K562 (cell line): Measurements from ENCODE around the gene VPS11. TPM values are rescaled to one million over a fixed set of nuclear protein-coding genes. Genes with fewer than 3 reads are reported as not detected.

Experiments
- ATF1 ChIP-seq, 2 experiments: fragments of 450-650 bp in 1 of 2; IDR thresholded peaks; 2 replicates each; pipeline ENCODE4 v1.6.1; 2016; ENCODE audit warnings: missing compliant biosample characterization in 1 of 2, missing genetic modification characterization in 1 of 2
- BDP1 ChIP-seq: IDR thresholded peaks from 3 replicates; pipeline ENCODE4 v1.6.1; 2011; ENCODE audit not compliant: insufficient read length, insufficient read depth
- CTBP1 ChIP-seq: fragments of 450-650 bp; IDR thresholded peaks from 2 replicates; pipeline ENCODE4 v1.6.1; 2016; ENCODE audit warnings: borderline replicate concordance
- ETV6 ChIP-seq, 3 experiments: fragments of 150-350 bp in 1 of 3; sonication (generic) in 1 of 3; formaldehyde crosslinking in 1 of 3; IDR thresholded peaks; 2 replicates each; pipeline versions ENCODE4 v1.6.1 to v1.8.0; 2014 to 2022; ENCODE audit warnings: borderline replicate concordance in 2 of 3, low read depth in 2 of 3, antibody characterized with exemption in 1 of 3, low read length in 1 of 3, mild to moderate bottlenecking in 1 of 3, missing genetic modification reagents in 1 of 3
- GTF3C2 ChIP-seq: IDR thresholded peaks from 3 replicates; pipeline ENCODE4 v1.6.1; 2011; ENCODE audit warnings: borderline replicate concordance, mild to moderate bottlenecking, moderate library complexity; ENCODE audit not compliant: insufficient read length; ENCODE audit errors: extremely low read depth
- PHF20 ChIP-seq: fragments of 450-650 bp; IDR thresholded peaks from 2 replicates; pipeline ENCODE4 v1.6.1; 2018; ENCODE audit not compliant: partially characterized antibody
- POLR2A ChIP-seq: fragments of 450-650 bp; conservative IDR thresholded peaks from 2 replicates; pipeline ENCODE4 v1.6.1; 2016
- PTRF ChIP-seq: fragments of 450-650 bp; IDR thresholded peaks from 2 replicates; pipeline ENCODE4 v1.6.1; 2016; ENCODE audit warnings: mild to moderate bottlenecking, missing genetic modification characterization, missing compliant biosample characterization
- SOX6 ChIP-seq: fragments of 450-650 bp; IDR thresholded peaks from 2 replicates; pipeline ENCODE4 v1.6.1; 2014; ENCODE audit warnings: mild to moderate bottlenecking
- ZBTB34 ChIP-seq: fragments of 250-450 bp; sonication (Bioruptor Pico); IDR thresholded peaks from 2 replicates; pipeline ENCODE4 v1.8.0; 2021; ENCODE audit warnings: mild to moderate bottlenecking, moderate library complexity
- ZC3H11A ChIP-seq: IDR thresholded peaks from 2 replicates; pipeline ENCODE4 v1.6.1; 2012; ENCODE audit warnings: low read depth, low read length, improper control_type of control experiment
- ZMIZ1 ChIP-seq, 2 experiments: fragments of 150-350 bp in 1 of 2; IDR thresholded peaks; 2 replicates each; pipeline ENCODE4 v1.6.1; 2012 to 2016; ENCODE audit warnings: low read depth in 2 of 2, low read length in 2 of 2, mild to moderate bottlenecking in 1 of 2, moderate library complexity in 1 of 2
- ZNF347 ChIP-seq: fragments of 450-650 bp; formaldehyde crosslinking; IDR thresholded peaks from 2 replicates; pipeline ENCODE4 v1.4.0; 2020; ENCODE audit warnings: low read depth, mild to moderate bottlenecking, moderate library complexity
- ZNF444 ChIP-seq: fragments of 250-450 bp; sonication (Bioruptor Pico); IDR thresholded peaks from 2 replicates; pipeline ENCODE4 v1.4.0; 2020; ENCODE audit warnings: mild to moderate bottlenecking, moderate library complexity
- polyA plus RNA-seq, 8 experiments: library from polyadenylated mRNA; depleted of rRNA in 4 of 8; stranded (reverse) in 5 of 8; unstranded in 3 of 8; fragments of >200 nt; fragmentation: Nextera tagmentation in 2 of 8; fragmentation: Illumina TruSeq in 1 of 8; extraction: Ambion mirVana in 2 of 8; extraction: Trizol in 1 of 8; gene quantifications; 2 replicates each; pipeline versions ENCODE4 v1.2.1 to v1.2.3, GENCODE V29; 2011 to 2014; ENCODE audit warnings: inconsistent platforms in 1 of 8, missing spikeins in 1 of 8
- total RNA-seq, 7 experiments: library from RNA; depleted of rRNA in 6 of 7; stranded (reverse); fragments of >200 nt in 6 of 7; fragmentation: Illumina TruSeq in 2 of 7; extraction: Trizol in 2 of 7; gene quantifications; 2 replicates each; pipeline versions ENCODE4 v1.2.1 to v1.2.3, GENCODE V29; 2011 to 2021; ENCODE audit warnings: low replicate concordance in 1 of 7
- TF ChIP-seq, protein P1 (sequence below): sonication (generic); formaldehyde crosslinking; IDR thresholded peaks from 2 replicates; pipeline ENCODE4 v1.8.0; 2022; ENCODE audit warnings: mild to moderate bottlenecking, low read depth, missing genetic modification reagents
- TF ChIP-seq, protein P2 (sequence below): fragments of 450-650 bp; IDR thresholded peaks from 2 replicates; pipeline ENCODE4 v1.6.1; 2014; ENCODE audit warnings: low read depth, mild to moderate bottlenecking, moderate library complexity, borderline replicate concordance

VPS11 gene
- total and polyA plus RNA-seq, 9 of the 15 experiments (the other 6 are each of a cell fraction or from before 2014, with no cell fraction given) = 14.1 to 35.5 (median 27.5) TPM

- no peak for TF ChIP-seq ZBTB34 (CRISPR knock-in tag)
- 0 out of 2 replicates have a peak, but pooled peaks have one; percentile 39 for TF ChIP-seq PTRF (tag)
- no peak for TF ChIP-seq BDP1
- TF ChIP-seq PHF20 = peak; percentile 86
- TF ChIP-seq ZC3H11A = no peak
- TF ChIP-seq ATF1 (CRISPR knock-in tag; IDR thresholded peaks at IDR 0.05) = no peak
- TF ChIP-seq ATF1 (tag; IDR thresholded peaks at IDR 0.05) = peak; percentile 96
- peak; percentile 64 for TF ChIP-seq POLR2A
- no peak for TF ChIP-seq GTF3C2
- peak in 1 of 2 experiments; percentile 79; a peak in 2 of 4 replicates for TF ChIP-seq ETV6 (IDR thresholded peaks at IDR 0.05; ENCODE audit: borderline replicate concordance in 1 of 2, low read depth in 2 of 2, low read length in 1 of 2)
- TF ChIP-seq ETV6 (CRISPR knock-in tag; IDR thresholded peaks at IDR 0.05; ENCODE audit: borderline replicate concordance) = no peak
- no peak for TF ChIP-seq ZNF444 (CRISPR knock-in tag)
- TF ChIP-seq, protein P1, sequence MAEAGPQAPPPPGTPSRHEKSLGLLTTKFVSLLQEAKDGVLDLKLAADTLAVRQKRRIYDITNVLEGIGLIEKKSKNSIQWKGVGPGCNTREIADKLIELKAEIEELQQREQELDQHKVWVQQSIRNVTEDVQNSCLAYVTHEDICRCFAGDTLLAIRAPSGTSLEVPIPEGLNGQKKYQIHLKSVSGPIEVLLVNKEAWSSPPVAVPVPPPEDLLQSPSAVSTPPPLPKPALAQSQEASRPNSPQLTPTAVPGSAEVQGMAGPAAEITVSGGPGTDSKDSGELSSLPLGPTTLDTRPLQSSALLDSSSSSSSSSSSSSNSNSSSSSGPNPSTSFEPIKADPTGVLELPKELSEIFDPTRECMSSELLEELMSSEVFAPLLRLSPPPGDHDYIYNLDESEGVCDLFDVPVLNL (CRISPR knock-in tag) = no peak
- TF ChIP-seq, protein P2, sequence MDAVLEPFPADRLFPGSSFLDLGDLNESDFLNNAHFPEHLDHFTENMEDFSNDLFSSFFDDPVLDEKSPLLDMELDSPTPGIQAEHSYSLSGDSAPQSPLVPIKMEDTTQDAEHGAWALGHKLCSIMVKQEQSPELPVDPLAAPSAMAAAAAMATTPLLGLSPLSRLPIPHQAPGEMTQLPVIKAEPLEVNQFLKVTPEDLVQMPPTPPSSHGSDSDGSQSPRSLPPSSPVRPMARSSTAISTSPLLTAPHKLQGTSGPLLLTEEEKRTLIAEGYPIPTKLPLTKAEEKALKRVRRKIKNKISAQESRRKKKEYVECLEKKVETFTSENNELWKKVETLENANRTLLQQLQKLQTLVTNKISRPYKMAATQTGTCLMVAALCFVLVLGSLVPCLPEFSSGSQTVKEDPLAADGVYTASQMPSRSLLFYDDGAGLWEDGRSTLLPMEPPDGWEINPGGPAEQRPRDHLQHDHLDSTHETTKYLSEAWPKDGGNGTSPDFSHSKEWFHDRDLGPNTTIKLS = peak; percentile 98
- peak; percentile 93 for TF ChIP-seq CTBP1
- peak in 1 of 2 experiments; percentile 37; a peak in 1 of 4 replicates for TF ChIP-seq ZMIZ1 (IDR thresholded peaks at IDR 0.05; ENCODE audit: low read depth in 2 of 2, low read length in 2 of 2)
- TF ChIP-seq SOX6 = no peak
- TF ChIP-seq ZNF347 (CRISPR knock-in tag) = no peak
Measured at GRCh38 chr11:119101759-119102423, 34.3 kb downstream of the VPS11 start, which contains the start of gene DPAGT1 (continued).
